Mammary epithelial cell (primary cell): ENCODE data around the gene SLC25A43.

Experiments used
- CTCF ChIP-seq, 2 donors: IDR thresholded peaks in 1 of 2; conservative IDR thresholded peaks in 1 of 2; 2 replicates each; pipeline ENCODE4 v1.5.1; 2011 to 2012; ENCODE audit warnings: inconsistent platforms in 2 of 2, low read length in 2 of 2, mild to moderate bottlenecking in 2 of 2, control low read depth in 1 of 2, low read depth in 1 of 2; ENCODE audit not compliant: insufficient read depth in 1 of 2; ENCODE audit errors: extremely low read depth in 1 of 2
- EZH2 ChIP-seq: IDR thresholded peaks from 2 replicates; pipeline ENCODE4 v1.6.1; 2012; ENCODE audit warnings: low read length, inconsistent platforms, borderline replicate concordance

- TF ChIP-seq CTCF (conservative IDR thresholded peaks at IDR 0.05 in 1 of 2, IDR thresholded peaks at IDR 0.05 in 1 of 2; ENCODE audit: extremely low read depth in 1 of 2, insufficient read depth in 1 of 2, low read depth in 1 of 2, low read length in 2 of 2), result no peak
- TF ChIP-seq EZH2, result no peak
Measured at GRCh38 chrX:119479845-119480244, 80.7 kb downstream of the SLC25A43 start.
